ENCODE data around the gene APEX2. TPM values are rescaled to one million over a fixed set of nuclear protein-coding genes. Genes with fewer than 3 reads are reported as not detected.
"Not testable (repeated sequence)": the region's sequence is repeated elsewhere in the genome, so short reads cannot be mapped to it uniquely, and the experiment has no call there.

The APEX2 gene
- total RNA-seq, 1 experiment from 2014 or later, result 14.0 TPM

DNA sequence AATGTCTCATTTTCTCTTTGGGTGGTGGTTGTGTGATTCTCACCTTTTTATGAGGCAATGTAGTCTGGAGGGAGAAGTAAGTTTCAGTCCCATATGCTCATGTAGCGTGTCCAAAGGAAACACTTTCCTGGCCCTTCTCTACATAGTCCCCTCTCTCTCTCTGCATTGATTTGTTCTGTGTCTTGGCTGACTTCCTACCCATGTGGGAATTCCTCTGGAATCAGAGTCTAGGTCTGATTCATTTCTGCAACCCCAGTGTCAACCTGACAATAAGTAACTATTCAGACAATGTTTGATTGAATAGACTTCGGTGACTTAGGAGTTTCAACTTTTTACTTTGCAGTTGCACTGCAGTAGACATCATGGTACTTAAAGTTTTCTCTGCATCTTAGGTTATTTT, 33.3 kb downstream of the APEX2 start:
- no peak for DNase-seq (ENCODE audit: unreplicated experiment)

DNA sequence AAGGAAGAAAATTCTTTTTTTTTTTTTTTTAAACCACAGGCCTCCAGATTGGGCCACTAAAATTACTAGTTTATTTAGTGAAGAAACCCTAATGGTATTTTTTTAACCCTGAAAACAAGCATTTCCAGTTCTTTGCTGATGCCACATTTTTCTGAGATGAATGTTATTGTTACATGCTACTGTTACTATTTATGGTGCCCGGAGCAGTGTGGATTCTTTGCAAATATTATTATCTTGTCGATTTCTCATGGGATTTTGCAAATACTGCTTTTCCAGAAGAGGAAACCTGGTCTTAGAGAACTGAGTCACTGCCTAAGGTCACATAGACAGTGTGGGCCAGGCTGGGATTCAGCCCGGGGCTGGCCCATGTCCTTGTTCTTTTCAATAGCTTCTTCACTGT, 39.3 kb downstream of the APEX2 start:
- intact Hi-C loops (cut with micrococcal nuclease), result no loop called here
- H3K4me1 Mint-ChIP-seq (ENCODE audit: insufficient read depth, unreplicated experiment), result no peaks in the 10 kb centered on the region
- TF ChIP-seq, protein P1, sequence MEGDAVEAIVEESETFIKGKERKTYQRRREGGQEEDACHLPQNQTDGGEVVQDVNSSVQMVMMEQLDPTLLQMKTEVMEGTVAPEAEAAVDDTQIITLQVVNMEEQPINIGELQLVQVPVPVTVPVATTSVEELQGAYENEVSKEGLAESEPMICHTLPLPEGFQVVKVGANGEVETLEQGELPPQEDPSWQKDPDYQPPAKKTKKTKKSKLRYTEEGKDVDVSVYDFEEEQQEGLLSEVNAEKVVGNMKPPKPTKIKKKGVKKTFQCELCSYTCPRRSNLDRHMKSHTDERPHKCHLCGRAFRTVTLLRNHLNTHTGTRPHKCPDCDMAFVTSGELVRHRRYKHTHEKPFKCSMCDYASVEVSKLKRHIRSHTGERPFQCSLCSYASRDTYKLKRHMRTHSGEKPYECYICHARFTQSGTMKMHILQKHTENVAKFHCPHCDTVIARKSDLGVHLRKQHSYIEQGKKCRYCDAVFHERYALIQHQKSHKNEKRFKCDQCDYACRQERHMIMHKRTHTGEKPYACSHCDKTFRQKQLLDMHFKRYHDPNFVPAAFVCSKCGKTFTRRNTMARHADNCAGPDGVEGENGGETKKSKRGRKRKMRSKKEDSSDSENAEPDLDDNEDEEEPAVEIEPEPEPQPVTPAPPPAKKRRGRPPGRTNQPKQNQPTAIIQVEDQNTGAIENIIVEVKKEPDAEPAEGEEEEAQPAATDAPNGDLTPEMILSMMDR (IDR thresholded peaks at IDR 0.05; ENCODE audit: unreplicated experiment), result no peak
- H3K9me3 Mint-ChIP-seq (ENCODE audit: unreplicated experiment), result no peaks in the 10 kb centered on the region
- no peak overlapping the region for H3K27ac Mint-ChIP-seq (ENCODE audit: low read depth, unreplicated experiment)
- POLR2A ChIA-PET, result no interaction called here
- H3K4me3 Mint-ChIP-seq (ENCODE audit: unreplicated experiment), result no peak overlapping the region
- no peaks in the 10 kb centered on the region for H3K27me3 Mint-ChIP-seq (ENCODE audit: insufficient read depth, unreplicated experiment)
- BruUV-seq (replicated peaks), result no TSS peak
- CTCF ChIA-PET, result interaction anchor here (0.6 kb wide), 1 partner anchor 982 kb away, joined by 3 read pairs; no protein-coding TSS in a partner anchor
- no peaks in the 10 kb centered on the region for H3K36me3 Mint-ChIP-seq (ENCODE audit: insufficient read depth, unreplicated experiment)
- no peak for DNase-seq (ENCODE audit: unreplicated experiment)

More for the DNA sequence above, 33.3 kb downstream of the APEX2 start:
- Mint-ChIP-seq H3K27ac (ENCODE audit: low read depth, unreplicated experiment) (no peak overlapping the region), H3K4me1 (ENCODE audit: insufficient read depth, unreplicated experiment) (no peaks in the 10 kb centered on the region), H3K27me3 (ENCODE audit: insufficient read depth, unreplicated experiment) (peaks cover 36% of the 10 kb centered on the region), H3K4me3 (ENCODE audit: unreplicated experiment) (no peak overlapping the region), H3K36me3 (ENCODE audit: insufficient read depth, unreplicated experiment) (no peaks in the 10 kb centered on the region), H3K9me3 (ENCODE audit: unreplicated experiment) (no peaks in the 10 kb centered on the region)
- intact Hi-C loops (cut with micrococcal nuclease), result no loop called here
- no TSS peak for BruUV-seq (replicated peaks)
- TF ChIP-seq, protein P1 (IDR thresholded peaks at IDR 0.05; ENCODE audit: unreplicated experiment), result no peak
- CTCF ChIA-PET, result no interaction called here
- POLR2A ChIA-PET, result no interaction called here

DNA sequence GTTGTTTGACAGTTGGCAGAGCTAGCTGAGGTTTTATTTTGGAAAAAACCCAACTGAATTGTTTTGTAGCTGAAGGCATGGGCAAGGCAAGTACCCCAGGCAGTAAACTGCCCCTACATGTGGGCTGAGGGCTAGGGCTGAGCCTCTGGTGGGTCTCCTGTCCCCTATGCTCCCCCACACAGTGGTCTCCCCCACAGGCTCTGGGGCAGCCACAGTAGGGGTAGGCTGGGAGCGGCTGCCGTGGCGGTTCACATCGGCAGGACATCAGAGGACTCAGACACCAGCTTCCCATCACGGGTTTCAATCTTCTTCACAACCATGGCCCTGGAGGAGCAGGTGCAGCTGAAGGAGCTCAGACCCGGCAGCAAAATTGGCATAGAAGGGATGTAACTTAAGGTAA, 41.4 kb downstream of the APEX2 start:
- POLR2A ChIA-PET, result no interaction called here
- no TSS peak for BruUV-seq (replicated peaks)
- Mint-ChIP-seq H3K36me3 (ENCODE audit: insufficient read depth, unreplicated experiment) (no peaks in the 10 kb centered on the region), H3K4me1 (ENCODE audit: insufficient read depth, unreplicated experiment) (no peaks in the 10 kb centered on the region), H3K27ac (ENCODE audit: low read depth, unreplicated experiment) (no peak overlapping the region), H3K4me3 (ENCODE audit: unreplicated experiment) (no peak overlapping the region), H3K27me3 (ENCODE audit: insufficient read depth, unreplicated experiment) (no peaks in the 10 kb centered on the region), H3K9me3 (ENCODE audit: unreplicated experiment) (no peaks in the 10 kb centered on the region)
- no peak for DNase-seq (ENCODE audit: unreplicated experiment)
- CTCF ChIA-PET, result interaction anchor here (0.6 kb wide), 2 partner anchors 16 to 496 kb away, joined by 3 read pairs; no protein-coding TSS in a partner anchor
- intact Hi-C loops (cut with micrococcal nuclease), result no loop called here
- TF ChIP-seq, protein P1 (IDR thresholded peaks at IDR 0.05; ENCODE audit: unreplicated experiment), result no peak

DNA sequence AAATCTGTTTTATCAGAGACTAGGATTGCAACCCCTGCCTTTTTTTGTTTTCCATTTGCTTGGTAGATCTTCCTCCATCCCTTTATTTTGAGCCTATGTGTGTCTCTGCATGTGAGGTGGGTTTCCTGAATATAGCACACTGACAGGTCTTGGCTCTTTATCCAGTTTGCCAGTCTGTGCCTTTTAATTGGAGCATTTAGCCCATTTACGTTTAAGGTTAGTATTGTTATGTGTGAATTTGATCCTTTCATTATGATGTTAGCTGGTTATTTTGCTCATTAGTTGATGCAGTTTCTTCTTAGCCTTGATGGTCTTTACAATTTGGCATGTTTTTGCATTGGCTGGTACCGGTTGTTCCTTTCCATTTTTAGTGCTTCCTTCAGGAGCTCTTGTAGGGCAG, 50.4 kb downstream of the APEX2 start:
- not testable (repeated sequence) for BruUV-seq (replicated peaks); DNase-seq (ENCODE audit: unreplicated experiment)
- intact Hi-C loops (cut with micrococcal nuclease), result loop anchor here (10.0 kb wide), 1 partner anchor 406 kb away; no protein-coding TSS in a partner anchor

More for the DNA sequence above, 50.4 kb downstream of the APEX2 start:
- H3K27ac Mint-ChIP-seq (ENCODE audit: low read depth, unreplicated experiment); H3K36me3 Mint-ChIP-seq (ENCODE audit: insufficient read depth, unreplicated experiment); H3K9me3 Mint-ChIP-seq (ENCODE audit: unreplicated experiment); H3K4me1 Mint-ChIP-seq (ENCODE audit: insufficient read depth, unreplicated experiment); POLR2A ChIA-PET; H3K4me3 Mint-ChIP-seq (ENCODE audit: unreplicated experiment): not testable (repeated sequence)
- H3K27me3 Mint-ChIP-seq (ENCODE audit: insufficient read depth, unreplicated experiment), result peaks cover 19% of the 10 kb centered on the region
- CTCF ChIA-PET, result interaction anchor here (0.8 kb wide), 1 partner anchor 39 kb away, joined by 3 read pairs; no protein-coding TSS in a partner anchor
